Activated T-cell treated with anti-CD3 and anti-CD28 coated beads, Interleukin-2, amount 50 U/mL, for 24 hours (primary cell): ENCODE results near the gene B9D1.
"Not testable (repeated sequence)": the region's sequence is repeated elsewhere in the genome, so short reads cannot be mapped to it uniquely, and the experiment has no call there.

ENCODE experiments used
- DNase-seq: peaks from one replicate; pipeline ENCODE4 v3.0.0-alpha.2; 2020
- H3K27ac Mint-ChIP-seq: 2 replicates; pipeline ENCODE4 v1.8.0; 2020; ENCODE audit warnings: mild to moderate bottlenecking, mixed read lengths
- H3K27me3 Mint-ChIP-seq: 2 replicates; pipeline ENCODE4 v1.8.0; 2020; ENCODE audit warnings: mixed read lengths
- H3K36me3 Mint-ChIP-seq: 2 replicates; pipeline ENCODE4 v1.8.0; 2020; ENCODE audit warnings: low read depth, mixed read lengths
- H3K4me1 Mint-ChIP-seq: 2 replicates; pipeline ENCODE4 v1.8.0; 2020; ENCODE audit warnings: low read depth, mixed read lengths
- H3K4me3 Mint-ChIP-seq: 2 replicates; pipeline ENCODE4 v1.8.0; 2020; ENCODE audit warnings: mild to moderate bottlenecking, moderate library complexity, mixed read lengths
- H3K9me3 Mint-ChIP-seq: 2 replicates; pipeline ENCODE4 v1.8.0; 2020; ENCODE audit warnings: mixed read lengths

The B9D1 gene

DNA sequence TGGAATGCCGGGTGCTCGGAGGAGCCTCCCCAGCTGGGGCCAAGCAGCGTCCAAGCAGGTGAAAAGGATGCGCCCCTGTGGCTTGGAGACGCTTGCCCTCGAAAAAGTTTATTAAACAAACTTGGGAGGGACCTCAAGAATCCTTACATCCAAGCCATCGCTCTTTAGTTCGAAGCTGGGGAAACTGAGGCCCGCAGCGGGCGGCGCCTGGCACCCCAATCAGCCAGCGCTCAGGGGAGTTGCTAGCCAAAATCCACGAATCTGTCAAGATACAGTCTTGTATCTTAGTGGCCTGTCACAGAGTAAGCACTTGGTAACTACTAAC lies 553 bp upstream of the B9D1 start:
- no peak for DNase-seq
- Mint-ChIP-seq H3K4me1 (peaks cover 10% of the 10 kb centered on the region), H3K9me3 (no peaks in the 10 kb centered on the region), H3K27ac (no peak overlapping the region), H3K36me3 (no peaks in the 10 kb centered on the region), H3K4me3 (peak overlapping the region; percentile 84), H3K27me3 (peaks cover 15% of the 10 kb centered on the region)

DNA sequence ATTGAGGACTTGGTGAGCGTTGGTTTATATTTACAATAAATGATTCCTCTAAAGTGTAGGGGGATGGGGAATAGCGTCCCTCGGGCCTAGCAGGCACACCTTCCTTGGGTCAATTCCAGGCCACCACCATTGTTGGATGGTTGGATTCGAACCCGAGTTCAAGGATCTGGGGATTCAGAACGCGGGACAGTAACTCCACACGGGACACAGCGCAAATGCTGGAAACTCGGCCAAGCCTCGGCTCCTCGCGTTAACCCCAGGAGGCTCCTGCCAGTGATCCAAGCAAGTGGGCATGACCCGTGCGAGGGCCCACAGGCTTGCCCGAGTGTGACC lies 613 bp downstream of the B9D1 start:
- H3K36me3 Mint-ChIP-seq = no peaks in the 10 kb centered on the region
- H3K9me3 Mint-ChIP-seq = no peaks in the 10 kb centered on the region
- peak overlapping the region; percentile 35 for H3K27ac Mint-ChIP-seq
- peaks cover 15% of the 10 kb centered on the region for H3K27me3 Mint-ChIP-seq
- no peak for DNase-seq
- peak overlapping the region; percentile 84 for H3K4me3 Mint-ChIP-seq
- peaks cover 10% of the 10 kb centered on the region for H3K4me1 Mint-ChIP-seq

DNA sequence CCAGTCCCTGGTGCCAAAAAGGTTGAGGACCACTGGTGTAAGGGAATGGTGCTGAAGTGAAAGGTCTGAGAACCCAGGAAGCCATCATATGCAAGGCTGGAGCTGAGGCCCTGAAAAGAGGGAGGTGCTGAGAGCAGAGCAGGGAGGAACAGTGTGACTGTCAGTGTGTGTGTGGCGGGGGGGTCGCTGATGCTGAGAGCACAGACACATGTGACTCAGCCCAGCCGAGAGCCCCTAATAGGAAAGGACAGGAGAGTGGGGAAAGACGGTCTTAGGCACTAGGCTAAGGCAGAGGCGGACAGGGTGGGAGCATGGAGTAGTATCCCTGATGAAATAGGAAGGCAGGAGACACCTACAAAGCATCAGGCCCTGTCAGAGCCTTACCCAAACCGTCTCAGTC lies 1.2 kb downstream of the B9D1 start:
- no peak overlapping the region for H3K27ac Mint-ChIP-seq

DNA sequence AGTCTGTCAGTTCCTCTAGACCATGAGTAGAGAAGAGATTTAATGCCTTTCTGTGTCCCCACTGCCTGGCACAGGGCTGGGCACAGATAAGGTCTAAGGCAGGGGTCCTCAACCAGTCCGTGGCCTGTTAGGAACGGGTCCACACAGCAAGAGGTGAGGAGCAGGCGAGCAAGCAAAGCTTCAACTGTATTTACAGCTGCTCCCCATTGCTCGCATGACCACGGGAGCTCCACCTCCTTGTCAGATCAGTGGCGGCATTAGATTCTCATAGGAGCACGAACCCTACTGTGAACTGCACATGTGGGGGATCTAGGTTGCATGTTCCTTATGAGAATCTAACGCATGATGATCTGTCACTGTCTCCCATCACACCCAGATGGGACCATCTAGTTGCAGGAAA lies 1.8 kb downstream of the B9D1 start:
- Mint-ChIP-seq H3K27ac (no peak overlapping the region), H3K9me3 (no peaks in the 10 kb centered on the region), H3K4me1 (peaks cover 10% of the 10 kb centered on the region), H3K27me3 (peaks cover 15% of the 10 kb centered on the region), H3K36me3 (no peaks in the 10 kb centered on the region), H3K4me3 (no peak overlapping the region)
- no peak for DNase-seq

More for the DNA sequence above, 1.2 kb downstream of the B9D1 start:
- peak overlapping the region; percentile 84 for H3K4me3 Mint-ChIP-seq
- no peak for DNase-seq
- H3K36me3 Mint-ChIP-seq = no peaks in the 10 kb centered on the region
- H3K9me3 Mint-ChIP-seq = no peaks in the 10 kb centered on the region
- H3K27me3 Mint-ChIP-seq = peaks cover 15% of the 10 kb centered on the region
- H3K4me1 Mint-ChIP-seq = peaks cover 10% of the 10 kb centered on the region

DNA sequence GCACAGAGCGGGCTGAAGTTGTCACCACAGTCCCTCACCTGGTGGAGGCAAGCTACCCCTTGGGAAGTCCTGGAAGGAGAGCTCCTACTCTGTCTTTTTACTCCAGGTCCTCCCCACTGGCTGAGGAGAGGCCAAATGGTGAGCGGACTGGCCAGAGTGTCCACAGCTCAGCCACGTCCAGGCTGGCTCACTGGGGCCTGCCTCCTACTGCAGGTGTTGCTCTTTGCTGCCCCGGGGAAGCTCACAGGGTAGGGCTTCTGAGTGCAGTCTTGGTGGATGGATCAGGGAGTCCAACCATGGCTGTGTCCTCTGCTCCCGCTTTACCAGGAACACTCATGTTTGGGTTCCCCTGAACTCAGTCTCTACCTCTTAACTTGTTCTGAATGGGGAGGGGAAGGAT lies 2.7 kb downstream of the B9D1 start:
- peaks cover 10% of the 10 kb centered on the region for H3K4me1 Mint-ChIP-seq
- no peak for DNase-seq

DNA sequence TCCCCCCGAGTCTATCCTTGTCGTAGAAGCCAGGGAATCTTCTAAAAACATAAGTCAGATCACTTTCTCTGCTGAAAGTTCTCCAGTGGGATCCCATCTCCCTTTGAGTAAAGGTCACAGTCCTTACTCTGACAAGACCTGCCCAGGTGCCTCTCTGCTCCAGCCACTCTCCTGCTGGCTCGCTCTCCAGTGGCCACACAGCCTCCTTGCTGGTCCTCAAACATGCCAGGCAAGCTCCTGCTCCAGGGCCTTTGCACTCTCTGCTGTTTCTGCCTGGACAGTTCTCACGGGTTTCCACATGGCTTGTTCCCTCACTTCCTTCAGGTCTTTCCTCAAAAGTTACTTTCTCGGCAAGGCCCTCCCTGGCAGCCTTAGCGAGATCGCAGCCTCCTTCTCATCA lies 3.4 kb downstream of the B9D1 start:
- DNase-seq = no peak
- Mint-ChIP-seq H3K4me3 (no peak overlapping the region), H3K27ac (no peak overlapping the region), H3K27me3 (peaks cover 17% of the 10 kb centered on the region), H3K9me3 (no peaks in the 10 kb centered on the region), H3K4me1 (peaks cover 10% of the 10 kb centered on the region), H3K36me3 (no peaks in the 10 kb centered on the region)

More for the DNA sequence above, 2.7 kb downstream of the B9D1 start:
- Mint-ChIP-seq H3K27ac (no peak overlapping the region), H3K36me3 (no peaks in the 10 kb centered on the region), H3K4me3 (no peak overlapping the region), H3K27me3 (peaks cover 15% of the 10 kb centered on the region), H3K9me3 (no peaks in the 10 kb centered on the region)

DNA sequence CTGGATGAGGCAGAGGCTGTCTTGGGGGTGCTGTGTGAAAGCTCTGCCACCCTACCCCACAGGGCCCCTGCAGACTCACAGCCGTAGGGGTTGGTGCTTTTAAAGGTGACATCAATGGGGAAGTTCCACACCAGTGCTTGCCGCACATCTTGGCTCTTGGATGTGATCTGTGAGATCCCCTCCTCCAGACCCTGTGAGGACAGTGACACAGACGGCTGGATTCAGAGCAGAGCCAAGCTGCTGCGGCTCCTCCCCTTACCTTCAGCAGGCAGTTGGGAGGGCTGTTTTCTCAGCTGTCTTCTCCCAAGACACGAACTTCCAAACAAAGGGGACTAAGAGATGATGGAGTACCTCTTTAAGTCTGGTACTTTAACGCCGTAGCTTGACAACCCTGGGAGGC lies 4.8 kb downstream of the B9D1 start:
- DNase-seq = peak; percentile 7
- Mint-ChIP-seq H3K27ac (no peak overlapping the region), H3K36me3 (no peaks in the 10 kb centered on the region), H3K9me3 (no peaks in the 10 kb centered on the region), H3K4me1 (peaks cover 8% of the 10 kb centered on the region), H3K4me3 (no peak overlapping the region), H3K27me3 (peaks cover 17% of the 10 kb centered on the region)

DNA sequence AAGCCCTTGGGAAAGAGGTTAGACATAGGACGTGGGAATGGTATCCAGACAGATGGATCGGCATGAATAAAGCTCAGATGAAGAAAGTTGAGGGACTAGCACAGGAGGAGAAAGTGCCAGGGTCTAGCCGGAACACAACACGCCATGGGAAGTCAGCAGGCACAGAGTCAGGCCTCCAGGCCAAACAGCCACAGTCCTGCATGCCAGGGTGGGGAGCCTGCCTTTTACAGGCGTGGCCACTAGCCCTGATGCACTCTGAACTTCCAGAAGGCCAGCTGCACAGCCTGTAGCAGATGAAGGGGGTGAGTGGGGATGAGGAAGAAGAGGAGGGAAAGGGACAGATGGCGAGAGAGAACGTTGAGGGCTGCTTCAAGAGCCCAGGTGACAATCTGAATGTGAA lies 5.2 kb downstream of the B9D1 start:
- peak; percentile 7 for DNase-seq
- H3K36me3 Mint-ChIP-seq = no peaks in the 10 kb centered on the region
- peaks cover 17% of the 10 kb centered on the region for H3K27me3 Mint-ChIP-seq
- no peaks in the 10 kb centered on the region for H3K9me3 Mint-ChIP-seq
- no peak overlapping the region for H3K4me3 Mint-ChIP-seq
- H3K4me1 Mint-ChIP-seq = peaks cover 7% of the 10 kb centered on the region
- H3K27ac Mint-ChIP-seq = no peak overlapping the region

DNA sequence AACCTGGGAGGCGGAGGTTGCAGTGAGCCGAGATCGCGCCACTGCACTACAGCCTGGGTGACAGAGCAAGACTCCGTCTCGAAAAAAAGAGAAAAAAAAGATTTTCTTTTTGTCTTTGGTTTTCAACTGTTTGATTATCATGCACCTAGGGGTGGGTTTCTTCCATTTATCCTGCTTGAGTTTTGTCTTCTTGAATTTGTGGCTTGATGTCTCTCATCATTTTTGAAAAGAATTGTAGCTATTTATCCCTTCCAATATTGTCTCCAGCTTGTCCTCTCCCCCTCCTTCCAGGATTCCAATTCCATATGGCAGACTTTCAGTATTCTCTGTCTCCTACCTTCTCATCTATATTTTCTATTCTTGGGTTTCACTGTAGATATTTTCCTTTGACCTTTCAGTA lies 7.8 kb downstream of the B9D1 start:
- Mint-ChIP-seq H3K9me3 (no peaks in the 10 kb centered on the region), H3K4me1 (no peaks in the 10 kb centered on the region), H3K4me3 (no peak overlapping the region), H3K27ac (no peak overlapping the region), H3K27me3 (peaks cover 15% of the 10 kb centered on the region), H3K36me3 (no peaks in the 10 kb centered on the region)
- no peak for DNase-seq

DNA sequence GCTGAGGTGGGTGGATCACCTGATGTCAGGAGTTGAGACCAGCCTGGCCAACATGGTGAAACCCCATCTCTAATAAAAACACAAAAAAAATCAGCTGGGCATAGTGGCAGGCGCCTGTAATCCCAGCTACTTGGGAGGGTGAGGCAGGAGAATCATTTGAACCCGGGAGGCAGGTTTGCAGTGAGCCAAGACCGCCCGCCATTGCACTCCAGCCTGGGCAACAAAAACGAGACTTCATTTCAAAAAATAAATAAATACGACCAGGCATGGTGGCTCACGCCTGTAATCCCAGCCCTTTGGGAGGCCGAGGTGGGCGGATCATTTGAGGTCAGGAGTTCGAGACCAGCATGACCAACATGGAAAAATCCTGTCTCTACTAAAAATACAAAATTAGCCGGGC lies 9.1 kb downstream of the B9D1 start:
- not testable (repeated sequence) for H3K36me3 Mint-ChIP-seq, H3K4me1 Mint-ChIP-seq, H3K27me3 Mint-ChIP-seq, H3K27ac Mint-ChIP-seq, H3K9me3 Mint-ChIP-seq, DNase-seq, H3K4me3 Mint-ChIP-seq

DNA sequence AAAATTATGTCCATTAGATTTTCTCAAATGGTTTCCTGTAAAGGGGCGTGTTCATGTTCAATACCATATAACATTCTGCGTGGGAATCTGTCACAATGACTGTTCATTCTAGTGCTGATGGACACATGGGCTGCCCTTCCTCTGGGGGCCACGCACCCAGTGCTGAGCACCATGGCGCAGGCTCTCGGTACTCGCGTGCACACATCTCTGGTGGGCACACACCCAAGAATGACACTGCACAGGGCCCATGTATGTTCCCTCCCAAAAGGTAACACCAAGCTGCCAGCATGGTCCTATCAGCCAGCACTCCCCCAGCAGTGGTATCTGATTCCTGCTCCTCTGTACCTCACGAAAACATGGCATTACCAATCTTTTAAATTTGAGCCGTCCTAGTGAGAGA lies 13.7 kb downstream of the B9D1 start:
- DNase-seq = peak; percentile 14
- Mint-ChIP-seq H3K4me1 (no peaks in the 10 kb centered on the region), H3K36me3 (no peaks in the 10 kb centered on the region), H3K27ac (no peak overlapping the region), H3K27me3 (peaks cover 3% of the 10 kb centered on the region), H3K9me3 (no peaks in the 10 kb centered on the region), H3K4me3 (no peak overlapping the region)

DNA sequence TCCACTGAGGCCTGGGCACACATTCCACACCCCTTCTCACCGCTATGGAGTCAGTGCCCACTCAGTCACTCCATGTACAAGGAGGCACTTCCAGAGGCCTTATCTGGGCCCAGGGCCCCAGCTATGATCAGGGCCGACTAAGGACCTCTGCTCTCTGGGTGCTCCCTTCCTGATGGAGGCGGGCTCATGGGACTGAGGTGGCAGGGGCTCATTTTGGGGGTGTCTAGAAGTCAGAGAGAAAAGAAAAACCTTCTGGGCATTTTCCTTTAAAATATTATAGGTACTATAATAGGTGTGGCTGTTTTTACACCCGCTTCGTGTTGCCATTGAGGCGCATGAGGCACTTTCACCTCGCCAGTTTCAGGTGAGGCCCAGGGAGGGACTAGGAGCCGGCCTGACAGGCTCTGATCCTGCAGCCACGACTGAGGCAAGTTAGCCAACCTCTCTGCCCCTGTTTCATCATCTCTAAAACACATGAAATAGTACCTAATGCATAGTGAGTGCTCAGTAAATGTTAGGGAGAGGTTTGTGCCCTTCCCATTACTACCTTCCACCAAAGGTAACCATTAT lies 14.4 kb downstream of the B9D1 start:
- no peak overlapping the region for H3K4me3 Mint-ChIP-seq
- no peak overlapping the region for H3K27ac Mint-ChIP-seq
- H3K4me1 Mint-ChIP-seq = no peaks in the 10 kb centered on the region
- peak; percentile 19 for DNase-seq
- H3K36me3 Mint-ChIP-seq = no peaks in the 10 kb centered on the region
- no peaks in the 10 kb centered on the region for H3K9me3 Mint-ChIP-seq
- H3K27me3 Mint-ChIP-seq = peaks cover 3% of the 10 kb centered on the region

DNA sequence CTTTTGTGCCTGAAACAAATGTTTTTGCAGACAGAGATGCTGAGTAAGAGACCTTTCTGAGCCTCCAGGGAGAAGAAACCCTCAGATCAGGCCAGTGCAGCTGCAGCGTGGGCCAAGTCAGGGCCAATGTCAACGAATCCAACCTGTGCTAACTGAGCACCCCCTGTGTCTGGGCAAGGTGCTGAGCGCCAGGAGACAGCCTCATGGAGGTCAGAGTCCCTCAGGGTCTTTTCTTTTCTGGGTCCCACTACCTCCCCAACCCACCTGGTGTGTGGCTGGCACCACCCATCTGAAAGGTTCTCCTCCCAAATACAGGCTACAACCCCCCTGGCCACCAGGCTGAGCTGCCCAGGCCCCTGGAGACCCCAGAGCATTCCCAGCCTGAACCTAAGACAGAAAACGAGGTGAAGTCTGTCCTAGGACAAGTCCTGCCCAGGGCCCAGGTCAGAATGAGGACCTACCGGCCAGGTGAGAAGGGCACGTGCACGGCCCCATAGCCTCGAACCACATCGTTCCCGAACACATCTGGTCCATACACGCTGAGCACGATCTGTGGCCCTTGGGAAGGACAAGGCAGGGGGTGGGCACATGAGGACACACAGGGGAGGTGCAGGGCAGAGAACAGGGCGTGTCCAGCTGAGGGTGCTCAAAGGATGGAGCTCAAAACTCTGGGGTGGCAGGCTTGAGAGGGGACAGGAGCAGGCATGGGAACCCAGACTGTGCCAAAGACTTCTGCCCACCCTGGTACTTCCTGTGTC lies 15.0 kb downstream of the B9D1 start:
- Mint-ChIP-seq H3K36me3 (no peaks in the 10 kb centered on the region), H3K4me1 (no peaks in the 10 kb centered on the region), H3K27me3 (peaks cover 3% of the 10 kb centered on the region), H3K27ac (no peak overlapping the region), H3K9me3 (no peaks in the 10 kb centered on the region), H3K4me3 (no peak overlapping the region)
- DNase-seq = peak; percentile 20

DNA sequence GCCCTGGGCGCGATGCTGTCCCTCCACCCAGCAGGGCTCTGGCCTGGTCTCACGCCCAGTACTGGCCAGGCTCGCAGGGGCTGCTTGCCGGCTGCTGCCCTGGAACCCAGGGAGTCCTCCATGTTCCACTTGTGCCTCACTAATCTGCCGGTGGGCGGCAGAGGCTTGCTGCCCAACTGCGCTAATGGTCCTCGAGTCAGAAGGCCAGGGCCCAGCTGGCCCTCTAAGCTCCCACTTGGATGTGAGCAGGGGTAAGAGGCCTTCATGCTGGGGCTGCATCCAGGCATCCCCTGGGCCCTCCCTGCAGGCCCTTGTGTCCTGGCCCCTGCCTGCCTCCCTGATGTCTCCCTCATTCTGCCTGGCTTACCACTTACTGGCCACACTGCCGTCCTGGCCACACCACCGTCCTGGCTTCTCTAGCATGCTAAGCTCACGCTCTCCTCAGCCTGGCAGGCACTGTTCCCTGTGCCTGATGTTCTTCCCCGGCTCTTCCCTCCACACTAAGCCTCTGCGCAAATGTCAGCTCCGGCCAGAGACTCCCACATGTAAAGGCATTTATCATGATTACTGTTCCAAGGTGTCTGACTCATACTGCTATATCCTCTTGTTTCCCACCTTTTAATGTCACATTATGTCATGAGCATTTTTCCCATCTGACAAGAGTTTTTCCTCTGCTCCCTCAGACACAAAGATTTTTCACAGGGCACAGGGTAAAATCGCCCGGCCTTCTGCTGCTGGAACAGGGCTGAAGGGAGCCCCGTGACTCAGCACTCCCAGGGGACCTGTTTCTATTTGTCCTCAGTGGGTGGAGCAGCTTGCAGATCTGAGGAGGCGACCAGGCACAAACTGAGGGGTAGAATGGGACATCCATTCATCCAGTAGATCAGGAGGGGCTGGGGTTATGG lies 15.9 kb downstream of the B9D1 start:
- Mint-ChIP-seq H3K4me3 (no peak overlapping the region), H3K36me3 (no peaks in the 10 kb centered on the region), H3K4me1 (no peaks in the 10 kb centered on the region), H3K27me3 (peaks cover 10% of the 10 kb centered on the region), H3K27ac (no peak overlapping the region), H3K9me3 (no peaks in the 10 kb centered on the region)
- peak; percentile 25 for DNase-seq
